Neural progenitor cell (in vitro differentiated cells): ENCODE data around the gene COL15A1.

Source experiments
- EZH2 ChIP-seq: fragments of 200-600 bp; sonication (generic); IDR thresholded peaks from 2 replicates; pipeline ENCODE4 v1.6.1; 2017; ENCODE audit warnings: antibody characterized with exemption, mild to moderate bottlenecking, moderate library complexity
- EZH2phosphoT487 ChIP-seq: fragments of 200-600 bp; sonication (generic); IDR thresholded peaks from 2 replicates; pipeline ENCODE4 v1.6.1; 2017; ENCODE audit warnings: antibody characterized with exemption
- TF ChIP-seq, protein P1 (sequence below): fragments of 200-600 bp; sonication (generic); IDR thresholded peaks from 2 replicates; pipeline ENCODE4 v1.5.1; 2017; ENCODE audit warnings: antibody characterized with exemption, mild to moderate bottlenecking

DNA sequence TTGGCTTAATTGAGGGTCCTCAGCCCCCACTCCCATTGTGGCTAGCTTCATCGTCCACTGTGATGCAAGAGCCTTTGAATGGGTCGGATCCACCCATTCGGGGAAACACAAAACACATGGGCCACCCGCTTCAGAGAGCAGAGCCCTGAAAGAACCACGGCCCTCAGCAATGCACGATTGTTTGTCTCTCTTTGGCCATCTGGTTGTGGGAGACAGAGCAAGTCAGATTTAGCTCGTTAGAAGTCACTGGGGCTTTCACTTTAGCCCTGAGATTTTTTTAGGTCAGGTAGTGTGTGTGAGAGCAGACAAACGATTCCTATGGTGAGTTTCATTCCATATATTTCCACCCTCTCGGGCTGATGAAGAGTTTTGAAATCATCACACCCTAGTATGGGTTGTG is 12.9 kb upstream of the COL15A1 start:
- TF ChIP-seq, protein P1, sequence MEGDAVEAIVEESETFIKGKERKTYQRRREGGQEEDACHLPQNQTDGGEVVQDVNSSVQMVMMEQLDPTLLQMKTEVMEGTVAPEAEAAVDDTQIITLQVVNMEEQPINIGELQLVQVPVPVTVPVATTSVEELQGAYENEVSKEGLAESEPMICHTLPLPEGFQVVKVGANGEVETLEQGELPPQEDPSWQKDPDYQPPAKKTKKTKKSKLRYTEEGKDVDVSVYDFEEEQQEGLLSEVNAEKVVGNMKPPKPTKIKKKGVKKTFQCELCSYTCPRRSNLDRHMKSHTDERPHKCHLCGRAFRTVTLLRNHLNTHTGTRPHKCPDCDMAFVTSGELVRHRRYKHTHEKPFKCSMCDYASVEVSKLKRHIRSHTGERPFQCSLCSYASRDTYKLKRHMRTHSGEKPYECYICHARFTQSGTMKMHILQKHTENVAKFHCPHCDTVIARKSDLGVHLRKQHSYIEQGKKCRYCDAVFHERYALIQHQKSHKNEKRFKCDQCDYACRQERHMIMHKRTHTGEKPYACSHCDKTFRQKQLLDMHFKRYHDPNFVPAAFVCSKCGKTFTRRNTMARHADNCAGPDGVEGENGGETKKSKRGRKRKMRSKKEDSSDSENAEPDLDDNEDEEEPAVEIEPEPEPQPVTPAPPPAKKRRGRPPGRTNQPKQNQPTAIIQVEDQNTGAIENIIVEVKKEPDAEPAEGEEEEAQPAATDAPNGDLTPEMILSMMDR: no peak
- no peak for TF ChIP-seq EZH2
- TF ChIP-seq EZH2phosphoT487: no peak
